Gastrocnemius medialis (tissue), 4 donors: Measurements from ENCODE around the gene APOL2. TPM values are rescaled to one million over a fixed set of nuclear protein-coding genes. Genes with fewer than 3 reads are reported as not detected.
"Not testable (repeated sequence)": the region's sequence is repeated elsewhere in the genome, so short reads cannot be mapped to it uniquely, and the experiment has no call there.

Experiments used
- ATAC-seq, 2 donors: fragments of 150-250 bp; one replicate each; pipeline ENCODE4 v1.9.1; 2016
- DNase-seq, 2 donors: peaks; one replicate each; pipeline ENCODE4 v3.0.0-alpha.2; 2019
- H3K27ac ChIP-seq, 4 donors: fragments of 200-600 bp; sonication (generic); 1 replicate in 1 of 4; 2 replicates in 3 of 4; pipeline ENCODE4 v1.5.1; 2016 to 2018; ENCODE audit warnings: mild to moderate bottlenecking in 2 of 4, moderate library complexity in 1 of 4
- H3K27me3 ChIP-seq, 3 donors: fragments of 200-600 bp; sonication (generic) in 2 of 3; 1 replicate in 1 of 3; 2 replicates in 2 of 3; pipeline versions ENCODE4 v1.5.1 to v1.6.0; 2016 to 2019; ENCODE audit warnings: mild to moderate bottlenecking in 1 of 3, moderate library complexity in 1 of 3
- H3K36me3 ChIP-seq, 2 donors: fragments of 200-600 bp; sonication (generic) in 1 of 2; one replicate each; pipeline ENCODE4 v1.5.1; 2017 to 2018
- H3K4me1 ChIP-seq, 2 donors: fragments of 200-600 bp; sonication (generic) in 1 of 2; one replicate each; pipeline ENCODE4 v1.5.1; 2016 to 2017; ENCODE audit warnings: mild to moderate bottlenecking in 2 of 2
- H3K4me3 ChIP-seq, 4 donors: fragments of 200-600 bp; sonication (generic) in 3 of 4; 1 replicate in 1 of 4; 2 replicates in 3 of 4; pipeline ENCODE4 v1.5.1; 2016 to 2019; ENCODE audit warnings: mild to moderate bottlenecking in 2 of 4
- H3K9me3 ChIP-seq, 3 donors: fragments of 200-600 bp; sonication (generic) in 2 of 3; 1 replicate in 1 of 3; 2 replicates in 2 of 3; pipeline ENCODE4 v1.5.1; 2016 to 2019
- CTCF ChIP-seq, 5 experiments: fragments of 450-650 bp in 3 of 5; fragments of 200-600 bp in 2 of 5; sonication (generic) in 2 of 5; IDR thresholded peaks in 4 of 5; conservative IDR thresholded peaks in 1 of 5; 1 replicate in 4 of 5; 2 replicates in 1 of 5; pipeline ENCODE4 v1.5.1; 2016 to 2019; ENCODE audit warnings: antibody characterized with exemption in 5 of 5, mild to moderate bottlenecking in 3 of 5, moderate library complexity in 3 of 5
- POLR2A ChIP-seq, 2 donors: fragments of 450-650 bp; IDR thresholded peaks; one replicate each; pipeline ENCODE4 v1.6.1; 2017; ENCODE audit warnings: antibody characterized with exemption in 2 of 2, mild to moderate bottlenecking in 2 of 2, moderate library complexity in 2 of 2
- in situ Hi-C, 4 donors: fragments of 200-750 bp; cut with MboI; loops; one replicate each; pipeline versions ENCODE4 v1.15.0 to v1.8.0; 2017; ENCODE audit warnings: low sequenced_read_pairs in 4 of 4
- intact Hi-C: fragments of 100-400 bp; cut with DNase I; formaldehyde crosslinking; loops from one replicate; pipeline ENCODE4 v1.15.1; 2023; ENCODE audit warnings: low total_unique reads
- total RNA-seq, 4 donors: library from RNA; depleted of rRNA; stranded (reverse); fragments of >200 nt; gene quantifications; one replicate each; pipeline versions ENCODE4 v1.1.0 to v1.2.3, GENCODE V29; 2016

The APOL2 gene
- total RNA-seq, 4 donors from 2014 or later: 8.7 to 25.5 (median 20.9) TPM

GRCh38 chr22:36206255-36206654, 33.1 kb downstream of the APOL2 start:
- Histone ChIP-seq H3K27me3 (no peaks in the 10 kb centered on the region), H3K4me3 (no peak overlapping the region), H3K36me3 (no peaks in the 10 kb centered on the region), H3K4me1 (peaks cover 0 to 12% of the 10 kb centered on the region in 2 donors), H3K27ac (no peak overlapping the region), H3K9me3 (no peaks in the 10 kb centered on the region)
- ATAC-seq (no peak), DNase-seq (no peak)
- no peak for TF ChIP-seq CTCF (IDR thresholded peaks at IDR 0.05 in 4 of 5, conservative IDR thresholded peaks at IDR 0.05 in 1 of 5)
- TF ChIP-seq POLR2A (IDR thresholded peaks at IDR 0.05): no peak
- intact Hi-C loops: no loop called here
- in situ Hi-C loops: no loop called here

GRCh38 chr22:36205573-36205972, 33.8 kb downstream of the APOL2 start:
- H3K9me3 ChIP-seq, ATAC-seq, H3K4me3 ChIP-seq, intact Hi-C loops, H3K27ac ChIP-seq, in situ Hi-C loops, DNase-seq, H3K27me3 ChIP-seq, H3K36me3 ChIP-seq: not testable (repeated sequence)
- H3K4me1 ChIP-seq: peaks cover 0 to 12% of the 10 kb centered on the region in 2 donors

GRCh38 chr22:36204632-36205015, 34.7 kb downstream of the APOL2 start:
- TF ChIP-seq CTCF (IDR thresholded peaks at IDR 0.05 in 4 of 5, conservative IDR thresholded peaks at IDR 0.05 in 1 of 5) (no peak), POLR2A (IDR thresholded peaks at IDR 0.05) (no peak)
- intact Hi-C loops: no loop called here
- no peaks in the 10 kb centered on the region for H3K36me3 ChIP-seq
- ATAC-seq (no peak), DNase-seq (no peak)
- no peaks in the 10 kb centered on the region for H3K9me3 ChIP-seq
- H3K4me3 ChIP-seq: no peak overlapping the region
- no peaks in the 10 kb centered on the region for H3K27me3 ChIP-seq
- in situ Hi-C loops: no loop called here
- H3K4me1 ChIP-seq: peaks cover 0 to 12% of the 10 kb centered on the region in 2 donors
- no peak overlapping the region for H3K27ac ChIP-seq

- Histone ChIP-seq H3K4me3 (no peak overlapping the region), H3K27ac (no peak overlapping the region), H3K4me1 (peaks cover 0 to 12% of the 10 kb centered on the region in 2 donors), H3K36me3 (no peaks in the 10 kb centered on the region), H3K27me3 (no peaks in the 10 kb centered on the region), H3K9me3 (no peaks in the 10 kb centered on the region)
- DNase-seq (no peak), ATAC-seq (no peak)
- TF ChIP-seq CTCF (IDR thresholded peaks at IDR 0.05 in 4 of 5, conservative IDR thresholded peaks at IDR 0.05 in 1 of 5): no peak
- no peak for TF ChIP-seq POLR2A (IDR thresholded peaks at IDR 0.05)
- in situ Hi-C loops: no loop called here
- intact Hi-C loops: no loop called here
Measured at GRCh38 chr22:36204001-36204631, 35.2 kb downstream of the APOL2 start.

GRCh38 chr22:36203441-36203840, 35.9 kb downstream of the APOL2 start:
- DNase-seq, H3K4me3 ChIP-seq, H3K36me3 ChIP-seq, H3K27ac ChIP-seq, in situ Hi-C loops, H3K27me3 ChIP-seq, H3K9me3 ChIP-seq, ATAC-seq, intact Hi-C loops: not testable (repeated sequence)
- peaks cover 0 to 12% of the 10 kb centered on the region in 2 donors for H3K4me1 ChIP-seq

GRCh38 chr22:36202906-36203305, 36.4 kb downstream of the APOL2 start:
- H3K9me3 ChIP-seq, ATAC-seq, H3K4me3 ChIP-seq, H3K27me3 ChIP-seq, H3K27ac ChIP-seq, DNase-seq, H3K36me3 ChIP-seq, in situ Hi-C loops, intact Hi-C loops: not testable (repeated sequence)
- peaks cover 0 to 12% of the 10 kb centered on the region in 2 donors for H3K4me1 ChIP-seq
